KOPT-K1 (cell line): ENCODE measurements around the gene RALGPS2.

Experiments
- H3K27ac ChIP-seq: fragments of 200-600 bp; sonication (generic); 2 replicates; pipeline ENCODE4 v1.5.1; 2016; ENCODE audit warnings: antibody characterized with exemption, mild to moderate bottlenecking, low read depth, low read length; ENCODE audit not compliant: poor library complexity, severe bottlenecking
- H3K36me3 ChIP-seq: fragments of 200-600 bp; sonication (generic); 2 replicates; pipeline ENCODE4 v1.5.1; 2017; ENCODE audit warnings: antibody characterized with exemption, mild to moderate bottlenecking, low read length, moderate library complexity; ENCODE audit not compliant: insufficient read depth
- H3K9me3 ChIP-seq: fragments of 200-600 bp; sonication (generic); 2 replicates; pipeline ENCODE4 v1.5.1; 2017; ENCODE audit warnings: antibody characterized with exemption, low read length, mild to moderate bottlenecking; ENCODE audit not compliant: insufficient read depth, poor library complexity, severe bottlenecking

RALGPS2 gene

DNA sequence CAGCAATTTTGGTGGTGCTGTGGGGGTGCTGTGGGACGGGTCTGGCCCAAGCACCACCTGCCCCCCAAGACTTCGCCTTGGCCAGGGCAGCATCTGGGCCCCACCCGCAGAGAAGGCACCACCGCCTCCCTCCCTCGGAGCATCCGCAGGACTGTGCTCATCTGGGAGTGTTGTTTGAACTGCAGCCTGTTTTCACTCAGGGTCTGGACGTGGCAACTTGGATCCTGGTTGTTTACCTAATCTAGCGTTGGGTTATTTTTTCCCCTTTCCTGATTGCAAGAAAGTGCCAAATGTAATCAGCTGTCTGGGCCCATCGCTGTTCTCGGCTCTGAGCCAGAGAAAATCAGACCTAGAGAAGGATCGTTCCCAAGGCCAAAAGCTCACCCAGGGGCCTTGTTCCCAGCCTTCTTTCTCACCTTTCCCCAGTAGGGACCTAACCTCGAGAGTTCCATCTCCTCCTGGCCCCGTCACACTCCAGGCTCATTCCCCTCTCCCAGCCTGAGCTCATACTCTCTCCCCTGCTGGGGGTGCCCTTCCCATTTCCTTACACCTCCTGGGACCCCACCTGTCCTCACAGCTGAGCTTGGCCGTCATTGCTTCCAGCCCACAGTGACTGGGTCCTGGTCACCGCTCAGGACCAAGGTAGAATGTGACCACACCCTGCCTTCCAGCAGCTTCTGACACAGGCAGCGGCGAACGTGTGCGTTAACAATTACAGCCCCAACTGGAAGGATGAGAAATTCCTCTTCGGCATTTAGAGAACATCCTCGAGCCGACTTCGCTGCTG, 228.7 kb downstream of the RALGPS2 start:
- H3K9me3 ChIP-seq: no peaks in the 10 kb centered on the region
- no peak overlapping the region for H3K27ac ChIP-seq
- no peaks in the 10 kb centered on the region for H3K36me3 ChIP-seq

DNA sequence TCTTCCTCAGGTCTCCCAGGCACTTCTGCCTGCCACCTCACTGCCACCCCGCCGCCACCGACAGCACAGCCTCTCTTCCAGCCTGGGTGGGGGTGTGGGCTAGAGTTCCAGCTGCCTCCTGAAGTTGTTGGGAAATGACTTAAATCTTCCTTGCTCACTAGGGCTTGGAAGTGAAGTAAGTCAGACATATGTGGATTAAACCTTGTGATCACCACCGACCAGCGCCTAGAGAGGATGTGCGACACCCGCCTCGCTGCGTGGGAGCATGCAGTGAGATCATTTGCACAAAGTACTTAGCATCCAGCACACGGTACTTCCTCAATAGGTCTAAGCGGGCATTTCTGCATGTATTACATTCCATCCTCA, 229.3 kb downstream of the RALGPS2 start:
- no peak overlapping the region for H3K27ac ChIP-seq
- H3K36me3 ChIP-seq: no peaks in the 10 kb centered on the region
- no peaks in the 10 kb centered on the region for H3K9me3 ChIP-seq

DNA sequence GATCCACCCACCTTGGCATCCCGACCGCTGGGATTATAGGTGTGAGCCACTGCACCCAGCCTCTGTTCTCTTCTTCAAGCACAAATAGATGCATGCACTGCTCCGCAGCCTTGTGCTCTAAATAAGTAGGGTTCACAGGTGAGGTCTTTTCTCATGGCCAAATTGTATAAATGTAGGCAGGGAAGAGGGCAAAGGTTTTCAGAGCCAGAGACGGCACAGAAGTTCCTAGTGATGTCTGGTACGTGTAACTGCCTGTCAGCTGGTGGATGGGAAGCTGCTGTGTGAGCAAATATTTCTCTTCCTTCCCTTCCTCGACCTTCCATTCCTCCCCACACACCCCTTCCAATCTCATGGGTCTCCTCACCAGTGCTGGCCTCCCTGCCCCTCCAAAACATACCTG, 229.9 kb downstream of the RALGPS2 start:
- Histone ChIP-seq H3K36me3 (no peaks in the 10 kb centered on the region), H3K27ac (no peak overlapping the region), H3K9me3 (no peaks in the 10 kb centered on the region)

DNA sequence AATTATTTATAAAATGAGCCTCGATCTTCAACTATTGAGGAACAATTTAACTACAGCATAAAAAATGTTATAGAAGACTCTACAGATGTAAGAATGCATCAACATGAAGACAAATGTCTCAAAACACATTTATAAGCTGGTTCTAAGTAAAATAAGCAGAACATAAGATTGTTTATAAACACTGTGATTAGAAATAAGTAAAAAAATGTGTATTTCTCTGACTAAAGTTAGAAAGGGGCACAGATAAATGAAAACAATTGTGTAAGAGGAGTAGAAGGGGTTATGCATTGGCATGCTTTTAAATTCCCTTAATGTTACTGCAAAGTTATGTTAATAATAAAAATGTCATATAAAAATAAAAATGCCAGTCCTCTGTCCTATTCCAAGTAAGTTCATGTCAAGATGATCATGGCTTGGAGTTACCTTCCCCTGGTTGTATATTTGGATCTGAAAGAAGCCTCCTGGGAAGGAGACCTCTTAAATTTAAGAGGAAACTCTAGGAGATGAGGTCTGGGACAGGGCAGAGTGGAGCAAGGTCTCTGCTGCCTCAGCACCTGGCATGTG, 230.4 kb downstream of the RALGPS2 start:
- no peak overlapping the region for H3K27ac ChIP-seq
- H3K36me3 ChIP-seq: no peaks in the 10 kb centered on the region
- H3K9me3 ChIP-seq: no peaks in the 10 kb centered on the region

DNA sequence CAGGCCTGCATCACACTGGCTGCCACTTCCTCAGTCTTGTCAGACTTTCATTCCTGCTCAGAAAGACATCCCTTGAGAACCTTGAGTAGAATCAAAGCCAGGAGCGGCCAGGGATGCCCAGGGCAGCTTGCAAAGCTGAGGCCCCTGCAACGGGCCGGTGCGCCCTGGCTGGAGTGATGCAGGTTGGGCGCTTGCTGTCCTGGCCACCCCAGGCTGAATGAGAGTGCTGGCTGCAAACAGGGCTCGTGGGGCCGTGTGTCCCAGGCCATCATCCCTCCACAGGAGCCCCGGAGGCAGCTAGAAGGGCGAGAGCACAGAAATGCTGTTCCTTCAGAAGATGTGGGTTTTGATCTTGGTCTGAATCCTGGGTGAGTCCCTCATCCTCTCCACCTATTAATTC, 233.4 kb downstream of the RALGPS2 start:
- H3K27ac ChIP-seq: no peak overlapping the region
- no peaks in the 10 kb centered on the region for H3K36me3 ChIP-seq
- no peaks in the 10 kb centered on the region for H3K9me3 ChIP-seq

DNA sequence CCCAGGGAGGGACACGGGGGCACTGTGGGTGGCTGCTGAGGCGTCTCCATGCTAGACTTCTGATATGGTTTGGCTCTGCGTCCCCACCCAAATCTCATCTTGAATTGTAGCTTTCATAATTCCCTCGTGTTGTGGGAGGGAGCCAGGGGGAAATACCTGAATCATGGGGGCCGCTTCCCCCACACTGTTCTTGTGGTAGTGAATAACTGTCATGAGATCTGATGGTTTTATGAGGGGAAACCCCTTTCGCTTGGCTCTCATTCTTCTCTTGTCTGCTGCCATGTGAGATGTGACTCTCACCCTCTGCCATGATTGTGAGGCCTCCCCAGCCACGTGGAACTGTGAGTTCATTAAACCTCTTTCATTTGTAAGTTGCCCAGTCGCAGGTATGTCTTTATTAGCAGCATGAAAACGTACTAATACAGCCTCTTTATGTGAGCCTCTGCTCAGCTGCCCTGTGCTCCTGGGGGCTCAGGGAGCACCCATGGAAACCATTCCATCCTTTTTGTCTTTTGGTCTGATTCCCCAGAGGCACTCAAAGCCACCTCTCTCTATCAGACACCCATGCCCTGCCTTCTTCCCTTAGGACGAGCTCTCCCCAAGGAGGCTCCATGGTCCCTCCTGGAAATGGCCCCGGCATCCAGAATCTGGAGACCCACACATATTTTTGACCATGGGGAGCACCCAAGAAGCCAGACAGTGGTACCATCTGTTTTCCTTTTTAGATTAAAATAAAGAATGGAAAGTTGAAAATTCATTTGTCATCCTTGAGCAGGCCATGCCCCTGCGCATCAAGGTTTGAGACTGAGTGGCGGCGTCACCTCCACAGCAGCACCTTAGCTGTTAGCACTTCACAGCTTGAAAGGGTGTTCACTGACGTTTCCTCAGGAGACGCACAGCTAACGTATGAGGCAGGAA, 234.8 kb downstream of the RALGPS2 start:
- Histone ChIP-seq H3K27ac (no peak overlapping the region), H3K9me3 (no peaks in the 10 kb centered on the region), H3K36me3 (no peaks in the 10 kb centered on the region)

DNA sequence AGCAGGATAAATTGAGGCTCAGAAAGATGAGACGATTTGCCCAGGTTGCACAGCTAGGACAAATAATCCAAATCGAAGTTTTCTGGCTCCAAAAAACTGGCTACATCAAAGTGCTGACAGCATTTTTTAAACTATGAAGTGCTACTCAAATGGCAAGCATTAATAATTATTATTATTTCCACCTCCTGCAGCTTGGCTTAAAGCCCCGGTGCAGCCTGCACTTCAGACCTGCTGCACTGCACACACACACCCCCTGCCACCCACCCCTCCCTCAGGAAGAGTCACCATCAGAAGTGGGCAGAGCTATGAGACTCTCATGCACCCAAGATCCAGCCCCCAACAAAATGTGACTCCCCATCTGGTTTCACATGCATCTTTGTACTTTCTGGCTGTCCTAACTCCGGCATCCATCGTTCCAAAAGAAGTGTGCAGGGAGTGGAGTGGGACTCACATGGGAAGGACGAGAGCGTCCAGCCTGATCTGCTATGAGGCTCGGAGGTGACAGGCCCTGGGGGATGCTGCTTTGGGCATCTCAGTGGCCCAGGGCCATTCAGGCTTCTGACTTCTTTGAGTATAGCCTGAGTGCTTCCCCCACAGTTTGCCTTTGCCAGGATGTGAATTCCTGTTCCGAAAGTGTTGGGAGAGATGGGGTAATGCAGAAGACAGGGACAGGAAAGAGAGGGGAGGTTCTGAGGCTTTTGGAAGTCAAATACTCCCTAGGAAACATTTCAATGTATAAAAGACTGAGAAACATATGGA, 235.6 kb downstream of the RALGPS2 start:
- H3K27ac ChIP-seq: no peak overlapping the region
- no peaks in the 10 kb centered on the region for H3K36me3 ChIP-seq
- no peaks in the 10 kb centered on the region for H3K9me3 ChIP-seq

DNA sequence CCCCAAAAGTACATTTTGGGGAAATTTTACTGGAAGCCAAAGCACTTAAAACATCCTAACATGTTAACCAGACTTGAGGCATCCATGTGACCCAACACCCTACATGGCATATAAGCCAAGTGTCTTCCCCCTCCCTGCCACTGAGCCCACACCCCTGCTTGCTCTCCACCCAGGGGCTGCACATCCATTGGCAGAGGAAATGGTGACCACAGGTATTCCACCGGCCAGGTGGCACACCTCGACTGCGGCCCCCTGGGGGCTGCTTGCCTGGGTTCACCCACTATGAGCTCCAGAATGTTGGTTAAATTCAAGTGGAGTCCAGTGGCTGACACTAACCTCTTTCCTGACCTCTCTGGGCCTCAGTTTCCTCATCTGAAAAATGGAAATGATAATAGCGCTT, 236.3 kb downstream of the RALGPS2 start:
- no peak overlapping the region for H3K27ac ChIP-seq
- no peaks in the 10 kb centered on the region for H3K9me3 ChIP-seq
- no peaks in the 10 kb centered on the region for H3K36me3 ChIP-seq

DNA sequence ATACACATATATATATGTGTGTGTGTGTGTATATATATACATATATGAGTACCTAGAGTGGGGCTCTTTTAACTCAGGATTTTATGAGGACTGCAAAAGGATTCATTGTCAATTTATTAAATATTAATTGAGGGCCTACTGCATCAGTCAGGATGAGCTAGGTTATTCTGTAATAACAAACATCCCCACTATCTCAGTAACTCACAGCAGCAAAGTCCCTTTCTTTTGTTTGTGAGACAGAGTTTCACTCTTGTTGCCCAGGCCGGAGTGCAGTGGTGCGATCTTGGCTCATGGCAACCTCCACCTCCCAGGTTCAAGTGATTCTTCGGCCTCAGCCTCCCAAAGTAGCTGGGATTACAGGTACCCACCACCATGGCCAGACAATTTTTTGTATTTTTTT, 236.8 kb downstream of the RALGPS2 start:
- Histone ChIP-seq H3K27ac (no peak overlapping the region), H3K9me3 (no peaks in the 10 kb centered on the region), H3K36me3 (no peaks in the 10 kb centered on the region)

DNA sequence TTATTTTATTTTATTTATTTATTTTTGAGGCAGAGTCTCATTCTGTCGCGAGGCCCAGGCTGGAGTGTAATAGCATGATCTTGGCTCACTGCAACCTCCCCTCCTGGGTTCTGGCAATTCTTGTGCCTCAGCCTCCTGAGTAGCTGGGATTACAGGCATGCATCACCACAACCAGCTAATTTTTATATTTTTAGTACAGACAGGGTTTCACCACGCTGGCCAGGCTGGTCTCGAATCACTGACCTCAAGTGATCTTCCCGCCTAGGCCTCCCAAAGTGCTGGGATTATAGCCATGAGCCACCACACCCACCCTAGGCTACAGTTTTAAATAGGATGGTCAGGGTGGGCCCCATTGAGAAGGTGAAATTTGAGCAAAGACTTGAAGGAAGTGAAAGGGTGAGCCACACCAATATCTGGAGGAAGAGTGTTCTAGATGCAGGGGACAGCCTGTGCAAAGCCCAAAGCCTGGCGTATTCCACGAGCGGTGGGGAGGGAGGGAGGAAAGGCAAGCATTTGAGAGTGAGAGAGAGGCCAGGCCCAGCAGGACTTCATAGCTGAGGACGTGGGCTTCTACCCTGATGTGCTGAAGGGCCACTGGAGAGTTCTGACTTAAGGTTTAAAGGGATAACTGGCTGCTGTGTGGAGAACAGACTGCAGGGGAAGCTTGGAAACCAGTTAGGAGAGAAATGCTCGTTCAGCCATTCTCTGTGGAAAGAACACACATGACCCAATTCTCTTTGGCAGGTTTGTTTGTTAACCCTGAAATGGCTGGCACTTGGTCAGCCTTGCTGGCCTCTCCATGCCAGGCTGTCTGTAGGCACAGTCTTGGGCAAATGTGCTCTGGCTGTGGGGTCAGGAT, 238.0 kb downstream of the RALGPS2 start:
- Histone ChIP-seq H3K36me3 (no peaks in the 10 kb centered on the region), H3K9me3 (no peaks in the 10 kb centered on the region)

DNA sequence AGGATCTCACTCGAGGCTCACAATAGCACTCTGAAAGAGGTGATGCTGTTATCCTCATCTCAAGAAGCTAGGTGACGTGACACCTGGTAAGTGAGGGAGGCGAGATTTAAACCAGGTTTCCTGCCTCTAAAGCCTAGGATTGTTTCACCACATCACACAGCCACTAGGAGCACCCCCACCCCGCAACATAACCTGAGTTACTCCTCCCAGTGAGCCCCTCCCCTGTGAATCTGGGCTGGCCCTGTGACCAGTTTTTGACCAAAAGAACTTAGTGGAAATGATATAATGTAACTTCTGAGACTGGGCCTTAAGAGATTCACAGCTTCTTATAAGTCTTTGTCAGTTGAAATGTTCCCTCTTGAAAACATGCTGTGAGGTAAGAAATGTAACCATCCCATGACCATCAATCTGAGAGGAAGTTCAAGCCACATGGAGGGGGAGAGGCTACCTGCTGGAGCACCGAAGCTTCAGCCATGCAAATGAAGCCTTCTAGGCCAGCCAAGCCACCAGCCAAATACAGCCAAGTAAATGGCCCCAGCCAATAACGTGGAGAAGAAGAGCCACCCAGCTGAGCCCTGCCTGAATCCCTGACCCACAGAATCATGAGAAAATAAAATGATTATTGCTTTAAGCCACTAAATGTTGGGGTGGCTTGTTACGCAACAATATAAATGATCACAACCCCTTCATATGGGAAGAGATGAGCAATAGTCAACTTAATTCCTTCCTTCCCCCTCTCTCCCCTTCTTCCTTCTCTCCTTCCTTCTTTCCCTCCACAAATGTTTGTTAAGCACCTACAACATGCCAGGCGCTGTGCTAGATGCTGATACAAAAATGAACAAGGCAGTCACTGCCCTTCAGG, 239.7 kb downstream of the RALGPS2 start:
- H3K9me3 ChIP-seq: no peaks in the 10 kb centered on the region
- no peaks in the 10 kb centered on the region for H3K36me3 ChIP-seq
- no peak overlapping the region for H3K27ac ChIP-seq

More for the DNA sequence above, 238.0 kb downstream of the RALGPS2 start:
- H3K27ac ChIP-seq: no peak overlapping the region

DNA sequence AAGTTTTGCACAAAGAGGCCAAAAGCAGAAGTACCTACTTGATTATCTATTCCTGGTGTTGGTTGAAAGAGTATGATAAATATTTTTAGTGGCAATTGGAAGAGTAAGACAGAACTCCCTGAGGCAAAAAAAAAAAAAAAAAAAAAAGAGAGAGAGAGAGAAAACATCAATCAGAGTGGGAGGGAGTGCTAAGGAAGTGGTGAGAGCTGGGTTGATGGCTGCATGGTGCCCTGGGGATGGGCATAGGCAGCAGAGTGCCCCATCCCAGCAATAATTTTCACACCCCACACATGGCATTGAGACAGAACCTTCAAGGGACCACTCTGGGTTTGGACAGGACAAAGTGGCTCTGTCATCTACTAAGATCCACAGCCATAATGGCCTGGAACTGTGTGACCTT, 241.3 kb downstream of the RALGPS2 start:
- Histone ChIP-seq H3K36me3 (no peaks in the 10 kb centered on the region), H3K9me3 (no peaks in the 10 kb centered on the region), H3K27ac (no peak overlapping the region)

DNA sequence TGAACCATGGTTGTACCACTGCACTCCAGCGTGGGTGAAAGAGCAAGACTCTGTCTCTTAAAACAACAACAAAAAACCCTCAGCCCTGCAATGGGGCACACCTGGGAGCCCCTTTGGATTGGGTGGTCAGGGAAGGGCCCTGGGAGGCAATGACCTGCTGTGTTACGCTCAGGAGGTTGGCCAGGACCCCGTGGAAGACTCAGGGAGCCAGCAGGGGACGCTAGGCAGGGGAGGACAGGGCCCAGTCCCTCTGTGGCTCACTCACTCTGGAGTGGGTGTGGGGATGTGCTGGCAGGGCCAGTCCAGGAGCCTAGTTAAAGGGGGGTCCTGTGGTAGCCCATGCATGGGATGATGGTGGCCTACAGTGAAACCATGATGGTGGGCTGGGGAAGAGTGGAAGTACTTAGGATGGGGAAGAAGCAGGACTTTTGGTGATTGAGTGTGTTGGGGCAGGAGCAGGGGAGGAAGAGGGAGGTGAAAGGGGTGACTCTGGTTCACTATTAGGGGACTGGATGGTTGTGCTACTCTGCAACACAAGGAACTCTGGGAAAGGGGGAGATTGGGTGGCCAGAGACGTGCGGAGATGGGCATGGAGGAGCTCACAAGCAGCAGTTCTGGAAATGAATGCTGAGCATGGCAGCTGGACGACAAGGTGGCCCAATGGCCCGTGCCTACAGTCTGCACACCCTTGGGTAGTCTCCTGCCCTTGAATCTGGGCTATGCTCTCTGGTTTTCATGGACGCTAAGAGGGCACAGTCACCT, 244.4 kb downstream of the RALGPS2 start:
- no peaks in the 10 kb centered on the region for H3K36me3 ChIP-seq
- H3K9me3 ChIP-seq: no peaks in the 10 kb centered on the region
- no peak overlapping the region for H3K27ac ChIP-seq
